NCI-H187 (cell line): ENCODE measurements around the gene KRTAP10-10.
"Not testable (repeated sequence)": the region's sequence is repeated elsewhere in the genome, so short reads cannot be mapped to it uniquely, and the experiment has no call there.

Experiments used
- DNase-seq, 2 experiments: peaks; one replicate each; lab custom pipeline; 2025; lab: John Stamatoyannopoulos, UW

The KRTAP10-10 gene

DNA sequence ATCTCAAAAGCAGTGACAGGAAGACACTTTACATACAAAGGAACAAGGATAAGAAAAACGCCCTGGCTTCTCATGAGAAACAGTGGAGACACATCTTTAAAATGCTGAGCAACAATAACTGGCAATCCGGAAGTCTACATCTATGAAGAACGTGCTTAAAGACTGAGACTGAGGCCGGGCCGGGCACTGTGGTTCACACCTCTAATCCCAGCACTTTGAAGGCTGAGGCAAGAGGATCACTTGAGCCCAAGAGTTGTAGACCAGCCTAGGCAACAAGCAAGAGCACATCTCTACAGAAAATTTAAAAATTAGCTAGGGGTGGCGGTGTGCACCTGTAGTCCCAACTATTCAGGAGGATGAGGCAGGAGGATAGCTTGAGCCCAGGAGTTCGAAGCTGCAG is 46.9 kb downstream of the KRTAP10-10 start:
- DNase-seq = no peak

DNA sequence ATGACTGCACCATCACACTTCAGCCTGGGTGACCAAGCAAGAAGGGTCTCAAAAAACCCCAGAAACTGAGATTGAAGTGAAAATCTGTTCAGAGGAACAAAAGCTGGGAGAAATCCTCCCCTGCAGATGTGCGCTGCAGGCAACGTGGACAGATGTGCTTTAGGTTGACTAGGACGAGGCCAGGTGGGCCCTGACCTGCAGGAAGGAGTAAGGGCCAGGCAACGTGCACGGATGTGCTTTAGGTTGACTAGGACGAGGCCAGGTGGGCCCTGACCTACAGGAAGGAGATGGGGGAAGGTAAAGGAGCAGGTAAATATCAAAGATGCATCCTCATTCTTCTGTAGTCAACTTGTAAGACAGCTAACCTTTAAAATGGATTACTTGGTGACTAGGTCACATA is 47.3 kb downstream of the KRTAP10-10 start:
- DNase-seq = no peak

GRCh38 chr21:44685050-44685449 is 47.9 kb downstream of the KRTAP10-10 start:
- not testable (repeated sequence) for DNase-seq

GRCh38 chr21:44686000-44686781 is 49.0 kb downstream of the KRTAP10-10 start:
- no peak for DNase-seq

- peak in 1 of 2 experiments; percentile 63 for DNase-seq
Measured at GRCh38 chr21:44686843-44687561, 49.8 kb downstream of the KRTAP10-10 start.

DNA sequence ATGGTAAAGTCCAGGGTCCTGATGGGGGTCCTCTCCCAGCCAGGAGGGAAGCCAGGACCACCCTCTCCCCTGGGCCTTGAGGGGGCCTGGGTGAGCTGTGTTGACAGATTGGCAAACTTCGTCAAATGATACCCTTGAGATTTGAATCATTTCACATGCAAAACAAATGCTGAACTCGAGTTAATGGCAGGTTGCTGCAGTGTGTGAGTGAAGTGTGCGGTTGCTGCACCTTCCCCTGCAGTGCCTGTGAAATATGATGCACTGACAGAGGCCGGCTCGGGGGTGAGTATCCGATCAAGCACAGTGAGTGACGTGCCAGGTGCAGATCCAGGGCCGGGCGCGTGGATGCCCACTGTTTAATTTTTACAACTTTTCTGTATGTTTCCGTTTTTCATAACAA is 50.5 kb downstream of the KRTAP10-10 start:
- DNase-seq = peak; percentile 63 to 74
